Activated CD8-positive, alpha-beta T cell treated with anti-CD3 and anti-CD28 coated beads, Interleukin-2, amount 10 ng/mL, durations not matched to agents 7 days and 5 days (primary cell): ENCODE measurements around the gene CMTM3. TPM values are rescaled to one million over a fixed set of nuclear protein-coding genes. Genes with fewer than 3 reads are reported as not detected.
"Not testable (repeated sequence)": the region's sequence is repeated elsewhere in the genome, so short reads cannot be mapped to it uniquely, and the experiment has no call there.

Experiments used
- ATAC-seq: fragments of 150-1000 bp; cut with Tn5 transposase; one replicate; pipeline ENCODE4 v1.10.0; 2021; ENCODE audit warnings: moderate library complexity
- CTCF ChIA-PET: fragments of 350-600 bp; sonication (Branson Sonifier 250); formaldehyde crosslinking; loops from one replicate; lab custom pipeline; 2021; ENCODE audit warnings: antibody characterized with exemption; lab: Charles Lee
- POLR2A ChIA-PET: fragments of 350-600 bp; sonication (Branson Sonifier 250); formaldehyde crosslinking; loops from one replicate; lab custom pipeline; 2021; ENCODE audit warnings: antibody characterized with exemption; lab: Charles Lee
- DNase-seq: peaks from one replicate; pipeline ENCODE4 v3.0.0-alpha.2; 2020
- H3K27ac Mint-ChIP-seq: one replicate; pipeline ENCODE4 v1.8.0; 2021; ENCODE audit warnings: mild to moderate bottlenecking, mixed read lengths
- H3K27me3 Mint-ChIP-seq: one replicate; pipeline ENCODE4 v1.8.0; 2021; ENCODE audit warnings: low read depth, mixed read lengths
- H3K36me3 Mint-ChIP-seq: one replicate; pipeline ENCODE4 v1.8.0; 2021; ENCODE audit warnings: low read depth, mixed read lengths
- H3K4me1 Mint-ChIP-seq: one replicate; pipeline ENCODE4 v1.8.0; 2021; ENCODE audit warnings: low read depth, mixed read lengths
- H3K4me3 Mint-ChIP-seq: one replicate; pipeline ENCODE4 v1.8.0; 2021; ENCODE audit warnings: mild to moderate bottlenecking, mixed read lengths
- H3K9me3 Mint-ChIP-seq: one replicate; pipeline ENCODE4 v1.8.0; 2022; ENCODE audit warnings: mixed read lengths; ENCODE audit not compliant: insufficient read depth
- total RNA-seq, 2 experiments: library from RNA; stranded (reverse); gene quantifications; one replicate each; pipeline ENCODE4 v1.2.3, GENCODE V29; 2021

The CMTM3 gene
- total RNA-seq, 2 experiments from 2014 or later = 102 to 104 TPM

DNA sequence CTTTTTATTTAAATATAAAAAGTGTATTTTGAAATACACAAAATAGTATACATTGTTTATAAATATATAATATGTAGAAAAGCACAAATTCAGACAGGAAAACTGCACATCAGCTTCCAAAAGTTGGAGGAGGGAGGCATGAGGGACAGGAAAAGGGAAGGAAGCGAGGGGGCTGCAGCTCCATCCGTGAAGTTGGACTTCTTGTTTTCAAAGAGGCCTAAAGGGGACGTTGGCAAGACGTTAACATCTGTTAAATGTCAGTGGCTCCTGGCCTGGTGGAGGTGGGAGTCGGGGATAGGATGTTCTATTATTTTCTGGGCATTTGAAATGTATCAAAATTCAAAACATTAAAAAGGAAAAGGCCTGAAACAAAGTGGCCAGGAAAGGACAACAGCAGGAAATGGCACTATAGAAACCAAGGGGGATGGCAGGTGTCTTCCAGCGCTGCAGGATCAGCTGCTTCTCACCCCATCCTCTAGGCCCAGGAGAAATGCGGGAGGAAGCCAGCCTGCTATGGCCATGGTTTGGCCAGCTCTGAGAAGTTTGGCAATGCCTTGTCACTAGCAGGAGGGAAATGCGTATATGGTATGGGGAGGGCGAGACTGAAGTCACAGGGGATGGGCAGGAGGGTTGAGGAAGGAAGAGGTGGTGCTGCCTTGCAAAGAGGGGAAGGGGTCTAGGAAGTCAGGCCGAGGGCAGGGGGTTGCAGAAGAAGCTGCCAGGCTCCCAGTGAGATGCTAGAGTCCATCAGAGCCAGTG lies 18.8 kb upstream of the CMTM3 start:
- ATAC-seq (no peak), DNase-seq (no peak)
- Mint-ChIP-seq H3K36me3 (peaks cover 3% of the 10 kb centered on the region), H3K27ac (no peak overlapping the region), H3K27me3 (peaks cover 1% of the 10 kb centered on the region), H3K9me3 (no peaks in the 10 kb centered on the region), H3K4me3 (no peak overlapping the region), H3K4me1 (peaks cover 42% of the 10 kb centered on the region)
- ChIA-PET POLR2A (interaction anchor here (0.7 kb wide), 1 partner anchor 41 kb away, joined by 3 read pairs; no protein-coding TSS in a partner anchor), CTCF (interaction anchor here (0.9 kb wide), 1 partner anchor 23 kb away, joined by 3 read pairs; no protein-coding TSS in a partner anchor)

DNA sequence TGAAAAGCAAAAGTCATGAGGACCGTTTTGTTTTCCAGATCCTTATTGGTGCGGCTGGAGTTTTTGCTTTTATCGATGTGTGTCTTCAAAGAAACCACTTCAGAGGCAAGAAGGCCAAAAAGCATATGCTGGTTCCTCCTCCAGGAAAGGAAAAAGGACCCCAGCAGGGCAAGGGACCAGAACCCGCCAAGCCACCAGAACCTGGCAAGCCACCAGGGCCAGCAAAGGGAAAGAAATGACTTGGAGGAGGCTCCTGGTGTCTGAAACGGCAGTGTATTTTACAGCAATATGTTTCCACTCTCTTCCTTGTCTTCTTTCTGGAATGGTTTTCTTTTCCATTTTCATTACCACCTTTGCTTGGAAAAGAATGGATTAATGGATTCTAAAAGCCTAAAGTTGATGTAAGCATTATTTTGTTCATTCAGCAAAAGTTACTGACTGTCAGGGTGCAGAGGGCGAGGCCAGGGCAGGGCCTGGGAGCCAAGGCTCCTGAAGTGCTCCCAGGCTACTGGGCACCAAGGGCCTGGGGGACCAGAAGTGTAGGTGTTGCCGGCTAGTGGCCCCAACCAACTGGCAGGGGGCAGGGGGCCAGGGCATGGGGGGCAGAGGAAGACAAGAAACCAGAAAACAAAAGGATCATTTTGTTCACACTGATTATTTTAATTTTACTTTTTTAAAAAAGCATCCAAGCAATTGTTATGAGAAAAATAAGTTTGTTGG lies 16.5 kb upstream of the CMTM3 start:
- POLR2A ChIA-PET = no interaction called here
- Mint-ChIP-seq H3K4me1 (peaks cover 52% of the 10 kb centered on the region), H3K27me3 (no peaks in the 10 kb centered on the region)

DNA sequence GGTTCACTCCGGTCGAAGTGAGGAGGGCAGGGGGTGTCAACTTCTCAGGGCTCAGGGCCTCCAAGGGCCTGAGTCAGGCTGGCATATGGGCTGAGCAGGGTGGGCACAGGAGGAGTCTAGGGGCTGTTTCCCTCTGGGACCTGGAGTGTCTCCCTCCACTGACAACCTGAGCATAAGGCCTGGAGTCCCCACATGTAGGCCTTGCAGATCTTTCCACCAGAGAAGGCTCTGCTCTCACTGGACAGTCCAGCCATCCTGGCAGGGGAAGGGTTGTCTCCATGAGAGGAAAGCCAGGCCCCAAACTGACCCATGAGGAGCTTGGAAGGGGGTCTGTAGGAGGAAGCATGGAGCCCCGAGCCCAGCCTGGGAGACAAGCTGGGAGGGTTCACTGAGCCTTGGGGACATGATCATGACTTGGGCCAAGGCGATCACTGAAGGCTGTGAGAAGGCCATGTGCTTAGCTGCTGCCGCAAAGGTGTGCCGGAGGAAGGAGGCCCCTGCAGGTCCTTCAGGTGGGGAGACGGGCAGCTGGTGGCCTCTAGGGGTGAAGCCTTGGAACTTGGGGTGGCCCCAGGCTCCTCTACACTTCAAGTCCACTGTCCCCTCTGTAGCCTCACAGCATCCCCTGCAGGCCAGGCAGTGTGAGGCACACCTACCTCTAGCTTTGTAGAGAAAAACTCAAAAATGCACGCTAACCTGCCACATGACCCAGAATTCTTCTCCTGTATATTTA lies 15.4 kb upstream of the CMTM3 start:
- POLR2A ChIA-PET = interaction anchor here (2.3 to 2.5 kb wide), 2 partner anchors 15 to 36 kb away, joined by 16 to 21 read pairs; partner anchors contain the start of genes CKLF and CMTM3
- Mint-ChIP-seq H3K4me1 (peaks cover 52% of the 10 kb centered on the region), H3K36me3 (no peaks in the 10 kb centered on the region)

More for the DNA sequence above, 16.5 kb upstream of the CMTM3 start:
- ATAC-seq = no peak
- CTCF ChIA-PET = interaction anchor here (1.4 to 3.1 kb wide), 8 partner anchors 11 to 182 kb away, joined by 3 to 57 read pairs (median 16); partner anchors contain the start of gene CKLF
- Mint-ChIP-seq H3K9me3 (no peaks in the 10 kb centered on the region), H3K36me3 (no peaks in the 10 kb centered on the region), H3K4me3 (peak overlapping the region; percentile 66), H3K27ac (peak overlapping the region; percentile 77)
- DNase-seq = no peak

DNA sequence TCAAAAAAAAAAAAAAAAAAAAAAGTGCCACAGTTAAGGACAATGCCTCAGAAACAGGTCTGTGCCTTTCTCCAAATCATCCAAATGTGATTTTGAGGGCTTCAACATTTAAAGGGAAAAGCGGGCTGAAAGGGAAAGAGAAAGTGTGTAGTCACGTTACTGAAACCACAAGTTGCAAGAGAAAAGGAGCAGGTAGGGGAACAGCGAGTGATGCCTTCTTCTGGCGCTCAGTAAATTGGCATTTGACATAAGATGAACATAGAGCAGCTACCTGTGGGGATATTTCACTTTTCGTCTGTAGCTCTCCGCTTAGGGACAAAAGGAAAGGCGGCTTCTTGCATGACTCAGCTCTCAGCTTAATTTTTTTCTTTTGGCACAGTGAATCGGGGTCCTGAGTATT lies 14.2 kb upstream of the CMTM3 start:
- peak; percentile 64 for ATAC-seq
- Mint-ChIP-seq H3K36me3 (no peaks in the 10 kb centered on the region), H3K27me3 (no peaks in the 10 kb centered on the region), H3K9me3 (peaks cover 5% of the 10 kb centered on the region), H3K4me1 (peaks cover 57% of the 10 kb centered on the region), H3K4me3 (peak overlapping the region; percentile 77), H3K27ac (peak overlapping the region; percentile 84)
- CTCF ChIA-PET = interaction anchor here (0.9 to 3.1 kb wide), 21 partner anchors 8 to 248 kb away, joined by 3 to 57 read pairs (median 7); partner anchors contain the start of genes CKLF, CMTM2 and CMTM3
- POLR2A ChIA-PET = interaction anchor here (2.3 to 2.5 kb wide), 2 partner anchors 14 to 38 kb away, joined by 16 to 21 read pairs; partner anchors contain the start of genes CKLF and CMTM3
- peak; percentile 58 for DNase-seq

More for the DNA sequence above, 15.4 kb upstream of the CMTM3 start:
- Mint-ChIP-seq H3K27ac (peak overlapping the region; percentile 55), H3K27me3 (no peaks in the 10 kb centered on the region), H3K4me3 (peak overlapping the region; percentile 55), H3K9me3 (peaks cover 5% of the 10 kb centered on the region)
- CTCF ChIA-PET = interaction anchor here (0.5 to 3.1 kb wide), 33 partner anchors 9 to 232 kb away, joined by 3 to 57 read pairs (median 7); partner anchors contain the start of genes CKLF, CMTM2 and CMTM3
- DNase-seq = peak; percentile 83
- peak; percentile 88 for ATAC-seq

DNA sequence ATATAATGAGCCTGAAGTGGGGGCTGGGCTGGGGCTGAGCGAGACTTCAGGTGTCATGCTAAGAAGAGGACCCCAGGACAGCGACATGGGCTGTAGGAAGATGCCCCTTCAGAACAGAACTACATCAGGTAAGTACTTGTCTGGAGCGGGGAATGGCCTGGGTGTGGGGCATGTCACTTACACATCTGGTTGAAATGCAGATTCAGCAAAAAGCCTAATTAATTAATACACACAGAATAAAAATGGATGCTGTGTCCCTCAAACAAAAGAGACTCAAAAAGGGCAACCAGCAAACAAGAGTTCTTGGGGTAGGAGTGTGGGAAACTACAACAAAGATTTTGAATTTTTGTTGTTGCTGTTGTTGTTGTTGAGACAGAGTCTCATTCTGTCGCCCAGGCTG lies 13.5 kb upstream of the CMTM3 start:
- peaks cover 5% of the 10 kb centered on the region for H3K9me3 Mint-ChIP-seq
- peak overlapping the region; percentile 77 for H3K4me3 Mint-ChIP-seq
- POLR2A ChIA-PET = interaction anchor here (2.3 to 2.5 kb wide), 2 partner anchors 13 to 38 kb away, joined by 16 to 21 read pairs; partner anchors contain the start of genes CKLF and CMTM3
- peaks cover 54% of the 10 kb centered on the region for H3K4me1 Mint-ChIP-seq
- H3K27me3 Mint-ChIP-seq = no peaks in the 10 kb centered on the region
- ATAC-seq (no peak), DNase-seq (no peak)
- H3K27ac Mint-ChIP-seq = no peak overlapping the region
- CTCF ChIA-PET = interaction anchor here (0.9 to 3.1 kb wide), 17 partner anchors 8 to 249 kb away, joined by 3 to 57 read pairs (median 12); partner anchors contain the start of genes CKLF, CMTM2 and CMTM3
- H3K36me3 Mint-ChIP-seq = no peaks in the 10 kb centered on the region

DNA sequence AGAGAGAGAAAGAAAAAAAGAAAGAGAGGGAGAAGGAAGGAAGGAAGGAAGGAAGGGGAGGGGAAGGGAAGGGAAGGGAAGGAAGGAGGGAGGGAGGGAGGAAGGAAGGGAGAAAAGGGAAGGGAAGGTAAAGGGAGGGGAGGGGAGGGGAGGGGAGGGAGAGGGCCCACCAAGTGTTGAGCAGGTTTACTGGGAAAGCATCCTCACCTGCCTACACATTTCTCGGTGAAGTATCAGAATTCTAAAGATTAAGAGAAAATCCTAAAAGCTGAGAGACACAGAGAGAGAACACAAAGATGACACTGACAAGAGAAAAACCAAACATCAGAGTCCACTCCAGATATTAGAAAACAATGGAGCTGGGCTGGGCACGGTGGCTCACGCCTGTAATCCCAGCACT lies 12.3 kb upstream of the CMTM3 start:
- POLR2A ChIA-PET = no interaction called here
- CTCF ChIA-PET = interaction anchor here (1.0 kb wide), 1 partner anchor 11 kb away, joined by 3 read pairs; no protein-coding TSS in a partner anchor
- Mint-ChIP-seq H3K4me1 (peaks cover 58% of the 10 kb centered on the region), H3K36me3 (no peaks in the 10 kb centered on the region), H3K9me3 (peaks cover 5% of the 10 kb centered on the region), H3K27ac (no peak overlapping the region), H3K4me3 (no peak overlapping the region), H3K27me3 (no peaks in the 10 kb centered on the region)
- no peak for ATAC-seq
- no peak for DNase-seq

DNA sequence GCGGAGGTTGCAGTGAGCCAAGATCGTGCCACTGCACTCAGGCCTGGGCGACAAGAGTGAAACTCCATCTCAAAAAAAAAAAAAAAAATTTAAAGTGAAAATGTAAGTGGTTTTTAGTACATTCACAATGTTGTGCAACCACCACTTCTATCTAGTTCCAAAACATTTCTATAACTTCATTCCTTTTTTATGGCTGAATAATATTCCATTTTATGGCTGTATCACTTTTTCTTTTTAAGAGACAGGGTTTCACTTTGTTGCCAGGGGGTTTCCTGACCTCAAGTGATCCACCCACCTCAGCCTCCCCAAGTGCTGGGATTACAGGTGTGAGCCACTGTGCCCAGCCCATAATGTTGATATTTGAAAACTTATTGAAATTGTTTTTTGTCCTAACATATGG lies 11.7 kb upstream of the CMTM3 start:
- Mint-ChIP-seq H3K36me3 (no peaks in the 10 kb centered on the region), H3K4me1 (peaks cover 58% of the 10 kb centered on the region)
- CTCF ChIA-PET = no interaction called here

DNA sequence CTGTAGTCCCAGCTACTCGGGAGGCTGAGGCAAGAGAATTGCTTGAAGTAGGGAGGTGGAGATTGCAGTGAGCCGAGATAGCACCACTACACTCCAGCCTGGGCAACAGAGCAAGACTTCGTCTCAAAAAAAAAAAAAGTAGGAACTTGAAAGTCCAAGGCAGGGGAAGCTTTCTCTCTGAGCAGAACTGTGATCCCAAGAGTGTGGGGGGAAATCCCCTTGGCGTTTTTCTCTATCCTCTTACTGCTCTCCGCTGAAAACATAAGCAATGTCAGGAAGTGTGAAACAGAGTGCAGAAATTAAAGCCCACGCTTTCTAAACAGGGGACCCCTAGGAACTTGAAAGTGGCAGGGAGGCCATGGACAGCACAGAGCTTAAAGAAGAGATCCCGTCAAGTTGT lies 9.8 kb upstream of the CMTM3 start:
- DNase-seq (no peak), ATAC-seq (no peak)
- Mint-ChIP-seq H3K36me3 (peaks cover 2% of the 10 kb centered on the region), H3K9me3 (peaks cover 5% of the 10 kb centered on the region), H3K27ac (no peak overlapping the region), H3K27me3 (no peaks in the 10 kb centered on the region), H3K4me1 (peaks cover 58% of the 10 kb centered on the region), H3K4me3 (no peak overlapping the region)
- ChIA-PET CTCF (interaction anchor here (0.8 to 1.8 kb wide), 3 partner anchors 9 to 236 kb away, joined by 3 to 4 read pairs (median 4); partner anchors contain the start of gene NAE1), POLR2A (no interaction called here)

More for the DNA sequence above, 11.7 kb upstream of the CMTM3 start:
- no peak for DNase-seq
- no peak overlapping the region for H3K4me3 Mint-ChIP-seq
- H3K27me3 Mint-ChIP-seq = no peaks in the 10 kb centered on the region
- no peak overlapping the region for H3K27ac Mint-ChIP-seq
- H3K9me3 Mint-ChIP-seq = peaks cover 5% of the 10 kb centered on the region
- no peak for ATAC-seq
- POLR2A ChIA-PET = no interaction called here

DNA sequence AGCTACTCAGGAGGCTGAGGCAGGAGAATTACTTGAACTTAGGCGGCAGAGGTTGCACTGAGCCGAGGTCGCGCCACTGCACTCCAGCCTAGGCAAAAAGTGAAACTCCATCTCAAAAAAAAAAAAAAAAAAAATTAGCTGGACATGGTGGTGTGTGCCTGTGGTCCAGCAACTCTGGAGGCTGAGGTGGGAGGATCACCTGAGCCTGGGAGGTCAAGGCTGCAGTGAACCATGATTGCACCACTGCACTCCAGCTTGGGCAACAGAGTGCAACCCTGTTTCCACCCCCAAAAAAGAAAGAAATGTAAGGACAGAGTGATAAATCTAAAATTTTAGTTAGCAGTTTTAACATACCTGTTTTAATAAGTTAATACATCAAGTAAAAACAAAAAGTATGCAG lies 7.9 kb upstream of the CMTM3 start:
- Mint-ChIP-seq H3K27ac (peak overlapping the region; percentile 92), H3K4me1 (peaks cover 55% of the 10 kb centered on the region), H3K36me3 (peaks cover 12% of the 10 kb centered on the region)
- H3K4me3 Mint-ChIP-seq, DNase-seq, ATAC-seq, H3K27me3 Mint-ChIP-seq, H3K9me3 Mint-ChIP-seq: not testable (repeated sequence)
- POLR2A ChIA-PET = interaction anchor here (0.6 to 2.4 kb wide), 5 partner anchors 12 to 74 kb away, joined by 3 to 9 read pairs (median 4); partner anchors contain the start of genes CKLF and CMTM2
- CTCF ChIA-PET = interaction anchor here (1.8 to 4.2 kb wide), 4 partner anchors 10 to 54 kb away, joined by 5 to 24 read pairs (median 8); no protein-coding TSS in a partner anchor

DNA sequence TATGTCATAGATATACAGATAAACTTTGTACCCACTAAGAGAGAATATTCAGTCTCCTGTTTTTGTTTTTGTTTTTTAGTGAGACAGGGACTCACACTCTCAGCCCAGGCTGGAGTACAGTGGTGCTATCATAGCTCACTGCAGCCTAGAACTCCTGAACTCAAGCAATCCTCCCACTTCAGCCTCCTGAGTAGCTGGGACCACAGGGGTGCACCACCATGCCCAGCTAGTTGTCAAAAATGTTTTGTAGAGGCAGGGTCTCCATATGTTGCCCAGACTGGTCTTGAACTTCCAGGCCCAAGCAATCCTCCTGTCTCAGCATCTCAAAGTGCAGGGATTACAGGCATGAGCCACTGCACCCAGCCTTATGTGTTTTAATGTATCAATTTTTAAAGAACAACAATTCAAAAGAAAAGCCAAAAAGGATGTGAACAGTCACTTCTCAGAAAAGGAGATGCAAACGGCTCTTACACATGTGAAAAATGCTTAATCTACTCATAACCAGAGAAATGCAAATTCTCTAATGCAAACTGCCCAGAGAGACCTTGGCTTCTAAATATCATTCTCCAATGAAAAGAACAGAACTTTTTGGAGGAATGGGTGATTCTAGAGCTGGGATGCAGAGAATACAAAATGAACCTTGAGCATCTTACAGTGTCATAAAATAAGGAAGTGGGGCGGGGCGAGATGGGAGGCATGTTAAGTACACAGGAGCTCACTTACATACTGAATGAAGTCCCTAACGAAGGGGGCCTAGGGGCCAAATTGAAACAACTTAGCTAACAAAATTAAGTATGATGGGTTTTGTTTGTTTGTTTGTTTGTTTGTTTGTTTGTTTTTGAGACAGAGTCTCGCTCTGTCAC lies 7.3 kb upstream of the CMTM3 start:
- Mint-ChIP-seq H3K27me3 (no peaks in the 10 kb centered on the region), H3K4me1 (peaks cover 51% of the 10 kb centered on the region), H3K36me3 (peaks cover 15% of the 10 kb centered on the region), H3K9me3 (peaks cover 5% of the 10 kb centered on the region), H3K4me3 (peak overlapping the region; percentile 61), H3K27ac (peak overlapping the region; percentile 92)
- ATAC-seq = peak; percentile 45
- ChIA-PET CTCF (interaction anchor here (1.2 to 4.2 kb wide), 8 partner anchors 8 to 190 kb away, joined by 3 to 25 read pairs (median 6); no protein-coding TSS in a partner anchor), POLR2A (interaction anchor here (0.6 to 2.4 kb wide), 6 partner anchors 11 to 189 kb away, joined by 4 to 9 read pairs (median 4); partner anchors contain the start of genes CKLF and CMTM2)
- peak; percentile 57 for DNase-seq
